Right hindlimb (tissue), 1 donor: ENCODE measurements around the gene SCGB1C2.
"Not testable (repeated sequence)": the region's sequence is repeated elsewhere in the genome, so short reads cannot be mapped to it uniquely, and the experiment has no call there.

Source experiments
- DNase-seq: peaks from one replicate; pipeline ENCODE4 v3.0.0-alpha.2; 2018

The SCGB1C2 gene

DNA sequence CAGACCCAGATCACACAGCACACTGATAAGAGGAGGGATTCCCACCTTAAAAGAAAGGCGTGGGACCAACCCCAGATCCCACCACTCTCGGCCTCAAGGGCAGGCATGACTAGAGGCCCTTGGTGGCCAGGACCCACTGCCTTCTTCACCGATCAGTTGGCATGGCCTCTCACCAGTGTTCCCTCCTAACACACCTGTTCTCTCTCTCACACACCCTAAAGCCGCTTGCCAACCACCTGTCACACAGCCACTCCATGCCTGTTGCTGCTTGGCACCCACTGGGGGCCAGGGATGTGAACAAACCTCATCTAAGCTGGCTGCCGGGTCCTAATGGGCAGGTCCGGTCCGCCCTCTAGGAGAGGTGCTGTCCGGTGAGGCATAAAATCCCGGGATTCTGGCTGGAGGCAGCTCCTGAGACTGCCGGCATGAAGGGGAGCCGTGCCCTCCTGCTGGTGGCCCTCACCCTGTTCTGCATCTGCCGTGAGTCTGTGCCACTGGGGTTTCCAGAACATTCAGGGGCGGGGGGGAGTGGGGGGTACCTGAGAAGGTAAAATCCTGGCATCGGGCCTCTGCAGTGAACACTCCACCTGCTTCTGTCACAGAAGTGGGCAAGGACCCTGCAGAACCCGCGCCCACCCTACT is at the start of gene SCGB1C2:
Gene SCGB1C2 (plus strand): TSS at position 404 of the 642 bp plus-strand sequence. CDS start 22 bp downstream, at position 426.
- not testable (repeated sequence) for DNase-seq

DNA sequence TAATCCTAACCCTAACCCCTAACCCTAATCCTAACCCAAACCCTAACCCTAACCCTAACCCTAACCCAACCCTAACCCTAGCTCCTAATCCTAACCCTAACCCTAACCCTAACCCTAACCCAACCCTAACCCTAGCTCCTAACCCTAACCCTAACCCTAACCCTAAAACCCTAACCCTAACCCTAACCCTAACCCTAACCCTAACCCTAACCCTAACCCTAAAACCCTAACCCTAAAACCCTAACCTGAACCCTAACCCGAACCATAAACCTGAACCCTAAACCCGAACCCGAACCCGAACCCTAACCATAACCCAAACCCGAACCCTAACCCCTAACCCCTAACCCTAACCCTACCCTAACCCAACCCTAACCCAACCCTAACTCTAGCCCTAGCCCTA is 24.3 kb upstream of the SCGB1C2 start:
- DNase-seq, result not testable (repeated sequence)

DNA sequence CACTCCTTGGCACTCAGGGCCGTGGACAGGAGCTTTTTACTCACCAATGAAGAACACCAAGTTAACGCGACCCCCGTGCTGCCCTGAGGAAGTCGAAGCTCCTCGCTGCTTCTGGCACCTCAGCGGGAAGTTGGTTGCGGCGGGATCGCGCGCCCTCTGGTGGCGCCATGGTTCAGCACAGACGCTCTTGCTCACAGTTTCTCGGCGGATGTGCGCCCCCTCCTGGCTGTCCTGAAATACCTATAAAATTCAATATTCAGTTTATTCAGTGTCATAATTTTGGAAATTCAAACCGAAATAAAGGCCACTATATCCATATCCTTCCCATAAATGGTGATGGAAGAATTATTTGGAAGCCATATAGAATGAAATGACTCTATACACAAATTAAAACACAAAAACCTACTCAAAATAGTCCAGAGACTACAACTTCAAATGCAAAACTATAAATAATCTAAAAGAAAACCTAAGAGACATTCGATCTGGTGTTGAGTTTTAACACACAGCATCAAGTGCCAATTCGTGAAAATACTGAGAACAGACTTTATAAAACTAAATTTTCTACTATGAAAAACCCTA is 18.9 kb upstream of the SCGB1C2 start:
- peak; percentile 47 for DNase-seq

DNA sequence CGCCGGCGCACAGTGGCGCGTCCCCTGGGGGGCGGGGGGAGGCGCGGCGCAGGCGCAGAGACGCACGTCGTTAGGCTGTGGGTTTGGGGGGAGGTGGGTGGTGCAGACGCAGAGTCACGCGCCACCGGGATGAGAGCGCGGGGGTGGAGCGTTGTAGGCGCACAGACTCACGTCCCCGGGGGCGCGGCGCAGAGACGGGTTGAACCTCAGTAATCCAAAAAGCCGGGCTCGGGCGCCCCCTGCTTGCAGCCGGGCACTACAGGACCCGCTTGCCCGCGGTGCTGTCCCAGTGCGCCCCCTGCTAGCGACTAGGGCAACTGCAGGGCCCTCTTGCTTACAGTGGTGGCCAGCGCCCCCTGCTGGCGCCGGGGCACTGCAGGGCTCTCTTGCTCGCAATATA is 3.4 kb upstream of the SCGB1C2 start:
- peak; percentile 8 for DNase-seq

DNA sequence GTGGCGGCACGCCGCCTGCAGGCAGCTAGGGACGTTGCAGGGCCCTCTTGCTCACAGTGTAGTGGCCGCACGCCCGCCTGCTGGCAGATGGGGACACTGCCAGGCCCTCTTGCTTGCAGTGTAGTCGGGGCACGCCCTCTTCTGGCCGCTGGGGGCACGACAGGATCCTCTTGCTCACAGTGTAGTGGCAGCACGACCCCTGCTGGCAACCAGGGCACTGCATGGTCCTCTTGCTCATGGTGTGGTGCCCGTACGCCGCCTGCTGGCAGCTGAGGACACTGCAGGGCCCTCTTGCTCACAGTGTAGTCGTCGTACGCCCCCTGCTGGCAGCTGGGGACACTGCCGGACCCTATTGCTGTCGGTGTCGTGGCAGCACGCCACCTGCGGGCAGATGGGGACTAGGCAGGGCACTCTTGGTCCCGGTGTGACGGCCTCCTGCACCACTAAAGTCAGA is 3.0 kb upstream of the SCGB1C2 start:
- DNase-seq, result not testable (repeated sequence)

DNA sequence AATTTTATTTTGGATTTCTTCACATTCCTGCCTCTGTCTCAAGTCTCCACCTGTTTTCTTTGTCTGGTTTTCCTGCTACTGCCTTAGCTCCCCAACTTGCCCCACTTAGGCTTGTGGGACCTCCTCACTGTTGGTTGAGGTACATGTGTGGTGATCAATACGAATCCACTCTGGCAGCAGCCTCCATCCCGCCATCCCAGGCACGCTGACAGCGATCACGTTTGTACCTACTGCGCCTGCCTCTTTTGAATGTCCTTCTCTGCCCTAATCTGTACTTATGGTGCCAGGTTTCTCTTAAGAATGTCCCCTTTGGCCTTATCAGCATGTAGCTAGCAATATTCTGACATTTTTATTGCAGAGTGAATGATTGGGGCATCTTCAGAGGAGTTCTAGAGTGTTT is 2.3 kb upstream of the SCGB1C2 start:
- DNase-seq, result not testable (repeated sequence)

DNA sequence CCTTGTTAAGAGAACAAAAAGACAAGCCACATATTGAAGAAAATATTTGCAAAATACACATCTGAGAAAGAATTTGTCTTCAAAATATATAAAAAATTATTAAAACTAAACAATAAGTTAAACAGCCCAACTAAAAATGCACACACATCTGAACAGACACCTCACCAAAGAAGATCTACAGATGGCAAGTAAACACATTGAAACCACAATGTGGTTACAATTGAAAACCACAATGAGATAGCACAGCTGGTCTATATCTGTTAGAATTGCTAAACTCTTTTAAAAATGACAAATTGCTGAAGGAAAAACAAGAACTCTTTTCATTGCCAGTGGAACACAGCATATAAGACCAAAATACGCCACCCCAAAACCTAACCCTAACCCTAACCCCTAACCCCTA is 1.5 kb upstream of the SCGB1C2 start:
- not testable (repeated sequence) for DNase-seq

DNA sequence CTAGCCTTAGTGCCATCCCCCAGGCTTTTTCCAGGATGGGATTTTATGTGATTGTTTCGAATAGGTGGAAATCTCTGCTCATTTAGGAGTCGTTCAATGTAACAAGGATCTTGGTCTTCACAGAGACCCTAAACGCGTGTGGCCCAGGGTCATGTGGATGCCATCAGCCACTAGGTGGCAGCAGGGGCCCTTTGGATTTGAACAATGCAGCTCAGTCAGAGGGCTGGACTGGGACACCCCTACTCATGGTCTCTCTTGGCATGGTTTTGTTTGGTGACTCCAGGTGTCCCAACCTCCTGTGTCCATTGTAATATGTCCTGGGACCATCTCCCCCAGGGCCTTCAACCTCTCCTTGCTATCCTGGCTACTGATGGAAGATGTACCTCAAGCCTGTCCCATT is 838 bp upstream of the SCGB1C2 start:
- DNase-seq, result not testable (repeated sequence)

DNA sequence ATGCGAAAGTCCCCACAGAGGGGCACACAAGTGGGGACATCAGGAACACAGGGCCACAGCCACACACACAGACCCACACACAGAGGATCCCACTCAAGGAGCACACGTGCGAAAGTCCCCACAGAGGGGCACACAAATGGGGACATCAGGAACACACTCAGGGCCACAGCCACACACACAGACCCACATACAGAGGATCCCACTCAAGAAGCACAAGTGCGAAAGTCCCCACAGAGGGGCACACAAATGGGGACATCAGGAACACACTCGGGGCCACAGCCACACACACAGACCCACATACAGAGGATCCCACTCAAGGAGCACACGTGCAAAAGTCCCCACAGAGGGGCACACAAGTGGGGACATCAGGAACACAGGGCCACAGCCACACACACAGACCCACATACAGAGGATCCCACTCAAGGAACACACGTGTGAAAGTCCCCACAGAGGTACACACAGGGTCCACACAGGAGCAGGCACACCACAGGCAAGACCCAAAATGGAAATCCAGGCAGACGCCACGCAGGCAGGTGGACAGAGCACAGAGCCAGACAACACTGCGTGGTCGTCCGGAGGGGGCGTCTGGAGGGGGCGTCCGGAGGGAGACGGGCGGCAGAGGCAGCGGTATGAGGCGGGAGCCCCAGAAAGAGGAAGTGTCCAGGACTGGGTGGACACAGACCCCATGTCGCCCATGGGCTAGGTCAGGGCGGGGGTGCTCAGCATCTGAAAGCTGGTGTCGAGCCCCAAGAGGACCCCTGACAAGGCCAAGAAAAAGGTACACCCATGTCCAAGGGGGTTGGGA is 2.2 kb downstream of the SCGB1C2 start:
- DNase-seq, result not testable (repeated sequence)

DNA sequence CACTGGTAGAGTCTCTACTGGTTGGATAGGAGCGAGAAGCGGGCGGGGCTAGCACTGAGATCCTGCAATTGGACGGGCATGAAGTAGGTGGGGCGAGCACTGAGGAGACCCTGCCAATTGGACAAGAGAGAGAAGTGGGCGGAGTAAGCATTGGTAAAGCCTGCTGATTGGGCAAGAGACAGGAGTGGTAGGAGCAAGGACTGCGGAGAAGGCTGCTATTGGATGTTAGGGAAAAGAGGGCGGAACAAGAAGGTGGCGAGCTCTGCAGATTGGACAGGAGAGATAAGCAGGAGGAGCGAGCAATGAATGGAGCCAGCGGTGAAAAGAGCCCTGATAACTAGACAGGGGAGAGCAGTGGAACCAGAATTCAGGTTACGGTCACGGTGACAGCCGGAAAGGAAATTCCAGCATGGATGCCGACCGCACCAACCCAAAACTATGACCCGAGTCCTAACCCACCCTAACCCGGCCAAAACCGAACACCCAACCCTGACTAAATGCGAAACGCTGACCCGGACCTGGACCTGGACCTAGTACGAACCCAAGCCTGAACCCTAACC is 4.8 kb downstream of the SCGB1C2 start:
- no peak for DNase-seq

DNA sequence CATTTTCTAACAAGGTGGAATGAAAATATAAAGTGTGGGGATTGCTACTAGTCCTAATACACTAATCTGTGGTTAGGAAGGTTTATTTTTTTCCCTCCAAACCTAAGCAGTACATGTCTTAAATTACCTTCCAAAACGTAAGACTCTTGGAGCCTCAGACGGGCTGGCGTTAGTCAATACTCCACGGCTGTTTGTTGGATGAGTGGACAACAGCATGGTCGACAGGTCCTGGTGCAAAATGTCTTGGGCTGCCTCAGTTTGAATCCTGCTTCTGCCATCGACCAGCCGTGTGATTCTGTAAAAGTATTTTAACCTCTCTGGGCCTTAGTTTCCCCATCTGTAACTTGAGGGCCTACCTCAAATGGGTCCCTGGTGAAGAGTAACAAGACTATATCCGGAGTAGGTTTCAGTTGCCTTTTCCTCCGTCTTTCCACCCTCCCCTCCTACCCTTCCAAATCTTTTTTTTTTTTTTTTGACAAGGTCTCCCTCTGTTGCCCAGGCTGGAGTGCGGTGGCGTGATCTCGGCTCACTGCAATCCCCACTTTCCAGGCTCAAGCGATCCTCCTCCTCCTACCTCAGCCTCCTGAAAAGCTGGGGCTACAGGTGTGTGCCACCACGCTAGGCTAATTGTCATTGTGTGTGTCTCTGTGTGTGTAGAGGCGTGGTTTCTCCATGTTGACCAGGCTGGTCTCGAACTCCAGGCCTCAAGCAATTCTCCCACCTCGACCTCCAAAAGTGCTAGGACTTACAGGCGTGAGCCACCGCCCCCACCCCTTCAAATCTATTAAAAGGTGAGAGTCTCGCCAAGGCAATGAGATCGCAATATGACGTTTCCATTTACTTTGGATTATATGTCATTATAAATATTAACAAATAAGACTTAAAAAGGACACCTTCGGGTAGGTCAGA is 5.8 kb downstream of the SCGB1C2 start:
- no peak for DNase-seq

DNA sequence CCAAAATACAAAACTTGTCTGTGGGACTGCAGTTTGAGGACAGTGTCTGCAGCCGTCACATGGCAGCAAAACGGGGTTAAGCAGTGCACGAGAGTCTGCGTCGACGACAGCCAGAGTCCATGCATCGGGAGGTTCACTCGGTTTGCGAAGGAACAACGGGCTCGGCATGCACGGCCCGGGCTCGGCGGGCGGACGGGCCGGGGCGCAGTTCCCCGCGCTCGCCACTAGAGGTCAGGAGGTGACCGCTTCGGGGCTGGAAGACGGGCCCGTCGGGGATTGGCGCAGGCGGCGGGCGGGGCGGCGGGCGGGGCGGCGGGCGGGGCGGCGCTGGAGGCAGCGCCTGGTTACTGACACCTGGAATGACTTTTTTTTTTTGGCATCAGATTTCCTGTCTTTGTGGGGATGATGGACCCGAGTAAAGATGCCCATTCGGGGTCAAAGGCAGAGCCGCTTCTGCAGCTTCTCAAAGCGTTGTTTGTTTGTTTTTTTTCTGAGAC is 6.5 kb downstream of the SCGB1C2 start:
- peak; percentile 88 for DNase-seq

DNA sequence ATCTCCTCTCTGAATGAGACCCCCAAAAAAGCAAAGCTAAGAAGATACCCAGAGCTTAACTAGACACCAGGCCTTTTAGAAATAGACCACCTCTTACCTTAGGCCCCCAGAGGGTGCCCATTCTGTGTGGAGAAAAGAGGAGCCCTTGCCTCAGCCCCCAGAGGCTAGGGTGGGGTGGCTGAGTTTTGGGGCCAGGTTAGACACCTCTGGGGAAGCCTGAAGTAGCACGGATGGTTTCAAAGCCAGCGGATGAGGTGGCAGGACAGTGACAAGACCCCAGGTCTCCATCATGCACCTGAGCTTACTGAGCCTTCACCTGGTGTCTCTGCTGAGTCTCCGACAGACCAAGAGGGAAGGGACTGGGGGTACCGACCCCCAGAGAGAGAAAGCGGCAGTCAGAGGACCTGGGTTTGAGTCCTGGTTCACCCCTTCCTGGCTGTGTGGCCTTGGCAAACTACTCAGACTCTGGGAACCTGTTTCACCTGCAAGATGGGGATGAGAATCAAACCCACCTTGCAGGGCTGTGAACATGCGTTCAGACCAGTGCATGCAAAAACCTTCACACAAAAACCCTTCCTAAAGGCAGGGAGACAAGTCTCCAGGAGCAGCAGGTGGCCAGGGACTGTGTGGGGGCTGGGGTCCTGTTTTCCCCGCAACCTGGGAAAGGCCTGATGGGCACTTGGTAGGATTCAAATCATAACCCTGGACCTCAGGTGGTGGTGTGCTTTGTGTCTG is 7.7 kb downstream of the SCGB1C2 start:
- DNase-seq, result no peak

DNA sequence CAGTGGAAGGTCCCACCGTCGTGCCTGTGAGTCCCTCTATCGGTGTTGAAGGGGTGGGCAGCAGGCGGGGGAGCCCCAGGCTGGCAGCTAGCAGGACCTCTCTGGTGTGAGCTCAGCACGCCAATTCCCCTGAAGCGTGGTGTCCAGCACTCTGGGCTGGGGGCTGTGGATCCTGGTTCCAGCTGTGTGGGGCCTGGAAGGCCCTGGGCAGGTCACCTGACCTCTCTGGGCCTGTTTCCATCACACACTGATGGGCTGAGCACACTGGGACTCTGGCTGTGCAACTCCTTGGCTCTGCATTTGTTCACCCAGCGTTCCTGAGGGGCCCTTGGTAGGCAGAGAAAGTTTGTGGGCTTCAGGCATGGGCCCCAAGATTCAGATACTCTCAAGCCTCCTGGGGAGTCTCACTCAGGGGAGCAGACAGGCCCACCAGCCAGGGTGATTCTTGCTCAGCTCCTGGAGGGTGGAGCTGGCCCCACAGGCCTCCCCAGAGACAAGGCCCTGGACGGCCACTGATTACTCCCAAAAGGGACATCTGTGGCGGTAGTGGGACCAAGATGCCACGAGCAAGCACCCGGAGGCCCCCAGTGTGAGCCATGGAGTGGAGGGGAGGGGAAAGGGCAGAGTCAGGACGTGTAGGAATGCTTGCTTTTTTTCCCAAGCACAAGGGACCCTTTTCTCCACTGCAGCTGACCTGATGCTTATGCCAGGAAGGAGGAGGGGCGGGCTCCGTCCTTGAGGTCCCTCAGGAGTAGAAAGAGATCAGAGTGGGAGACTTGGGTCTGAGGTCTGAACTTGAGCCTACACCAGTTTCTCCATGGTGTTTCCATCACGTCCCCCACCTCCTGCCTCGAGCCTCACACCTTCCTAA is 8.5 kb downstream of the SCGB1C2 start:
- no peak for DNase-seq

DNA sequence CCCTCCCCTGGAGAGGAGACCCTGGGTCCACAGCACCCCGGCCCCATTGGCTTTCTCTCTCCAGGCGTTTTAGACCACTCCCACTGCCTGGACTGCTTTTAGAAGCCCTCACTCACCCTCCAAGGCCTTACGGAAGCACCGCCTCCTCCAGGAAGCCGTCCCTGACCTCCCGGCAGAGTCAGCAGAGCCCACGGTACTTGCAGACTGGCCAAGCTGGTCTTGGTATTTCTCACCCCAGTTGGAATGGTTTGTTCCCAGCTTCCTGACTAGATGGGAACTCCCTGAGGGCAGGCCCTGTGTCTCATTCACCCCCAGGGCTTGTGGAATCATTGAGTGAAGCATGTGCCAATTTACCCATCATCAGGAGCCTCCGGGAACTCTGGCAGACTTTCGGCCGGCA is 9.2 kb downstream of the SCGB1C2 start:
- DNase-seq, result no peak

DNA sequence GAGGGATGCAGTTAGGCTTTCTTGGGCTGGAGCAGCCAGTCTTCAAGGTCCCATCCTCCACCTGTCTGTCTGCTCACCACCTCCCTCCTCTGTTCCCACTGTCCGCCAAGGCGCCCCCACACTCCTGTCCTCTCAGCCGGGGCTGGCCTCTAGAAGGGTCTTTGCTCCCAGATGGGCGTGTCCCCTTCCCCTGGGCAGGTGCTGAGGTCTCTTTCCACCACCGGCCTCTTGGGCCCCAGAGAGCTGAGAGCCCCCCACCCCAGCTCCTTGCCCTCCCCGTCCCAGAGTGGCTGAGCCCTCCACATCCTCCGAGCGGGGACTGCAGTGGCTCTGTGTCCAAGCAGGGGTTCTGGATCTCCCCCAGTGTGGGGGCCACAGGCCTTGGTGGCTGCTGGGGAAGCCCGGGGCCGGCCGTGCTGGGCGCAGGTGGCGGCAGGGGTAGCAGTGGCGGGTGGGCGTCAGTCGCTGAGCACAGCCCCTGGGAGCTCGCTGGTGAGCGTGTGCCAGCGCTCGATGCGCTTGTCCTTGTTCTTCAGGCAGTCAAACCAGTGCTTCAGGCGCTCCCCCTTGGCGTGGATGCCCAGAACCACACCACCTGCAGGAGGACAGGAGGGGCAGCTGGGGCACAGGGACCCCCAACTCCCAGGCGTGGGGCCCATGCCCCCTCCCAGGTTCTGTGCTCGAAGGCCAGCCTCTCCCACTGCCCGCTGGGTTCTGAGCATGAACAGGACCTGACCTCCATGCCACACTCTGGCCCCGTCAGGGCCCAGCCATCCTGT is 9.8 kb downstream of the SCGB1C2 start:
- DNase-seq, result no peak

DNA sequence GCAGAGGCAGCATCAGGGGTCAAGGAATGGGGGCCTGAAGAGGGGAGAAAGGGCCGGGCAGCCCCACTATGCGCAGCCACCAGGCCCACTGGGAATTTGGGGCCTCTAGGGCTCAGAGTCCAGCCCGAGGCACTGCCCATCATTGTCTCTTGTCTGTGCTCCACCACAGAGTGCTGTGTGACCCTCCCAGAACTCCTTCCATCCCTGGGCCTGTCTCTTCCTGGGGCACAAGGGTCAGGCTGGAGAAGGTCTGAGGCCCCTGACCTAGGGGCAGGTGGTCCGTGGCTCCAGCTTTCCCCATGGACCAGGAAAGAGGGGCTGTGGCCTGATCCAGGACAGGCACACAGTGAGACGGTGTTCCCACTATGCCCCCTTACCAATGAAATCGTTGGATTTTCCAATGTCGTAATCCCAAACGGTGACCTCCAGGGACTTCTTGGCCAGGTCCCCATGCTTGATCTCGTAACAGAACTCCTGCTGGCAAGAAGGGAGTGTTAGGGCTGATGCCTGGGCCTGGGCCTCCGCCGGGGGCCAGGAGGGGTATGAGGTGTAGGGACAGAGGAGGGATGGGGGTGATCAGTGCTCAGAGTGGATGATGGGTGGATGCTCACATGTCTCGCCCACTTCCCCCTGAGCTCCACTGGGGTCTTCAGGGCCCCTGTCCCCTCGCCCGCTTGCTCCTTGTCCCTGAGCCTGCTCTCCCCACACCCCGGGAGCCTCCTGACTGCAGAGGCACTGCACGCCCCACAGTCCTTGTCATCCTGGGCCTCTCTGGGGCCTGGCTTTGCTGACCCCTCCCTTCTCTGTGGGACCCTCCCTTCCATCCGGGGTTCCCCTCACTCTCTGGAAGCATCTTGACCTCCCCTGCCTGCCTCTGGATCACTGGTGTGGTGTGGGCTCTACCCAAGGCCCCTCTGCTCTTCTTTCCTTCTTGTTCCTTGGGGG is 10.7 kb downstream of the SCGB1C2 start:
- DNase-seq, result no peak

DNA sequence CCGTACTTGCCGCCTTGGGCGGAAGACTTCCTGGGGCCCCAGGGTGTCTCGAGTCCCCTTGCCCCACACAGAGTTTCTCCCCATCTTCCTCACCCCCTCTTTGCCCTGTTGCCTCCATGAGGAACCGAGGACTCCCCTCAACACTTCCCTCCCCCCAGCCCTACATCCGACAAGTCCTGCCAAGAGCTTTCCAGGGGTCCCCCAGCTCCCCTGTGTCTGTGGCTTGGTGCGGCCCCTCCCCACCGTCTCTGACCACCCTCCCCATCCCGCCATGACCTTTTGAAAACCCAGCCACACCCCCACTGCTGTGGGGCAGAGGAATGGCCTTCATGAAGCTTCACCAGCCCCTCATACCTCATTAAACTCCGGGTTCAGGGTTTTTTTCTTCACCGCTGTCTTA is 11.4 kb downstream of the SCGB1C2 start:
- no peak for DNase-seq

DNA sequence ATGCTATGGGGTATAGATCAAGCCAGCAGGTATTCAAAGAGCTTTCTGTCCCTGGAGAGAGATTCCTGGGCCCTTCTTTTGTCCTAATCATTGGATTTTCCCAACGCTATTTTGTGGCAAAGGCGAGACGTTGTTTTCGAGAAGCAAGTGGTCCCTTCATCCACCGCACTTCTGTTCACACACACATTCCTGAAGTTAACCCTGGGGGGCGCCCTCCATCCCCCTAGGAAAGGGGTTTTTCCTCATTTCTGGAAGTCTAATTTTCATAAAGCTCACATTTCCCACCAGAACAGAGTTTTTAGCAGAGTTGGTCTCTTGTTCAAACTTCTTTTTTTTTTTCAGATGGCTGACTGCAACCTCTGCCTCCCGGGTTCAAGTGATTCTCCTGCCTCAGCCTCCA is 11.9 kb downstream of the SCGB1C2 start:
- no peak for DNase-seq
